Mesothelial cell of epicardium (in vitro differentiated cells): ENCODE data around the gene SP140L. TPM values are rescaled to one million over a fixed set of nuclear protein-coding genes. Genes with fewer than 3 reads are reported as not detected.
A peak's percentile ranks its signal among the peaks of the same experiment; 100 is the strongest.

Experiments
- DNase-seq, 2 experiments: peaks; one replicate each; pipeline ENCODE4 v3.0.0; 2021; ENCODE audit warnings: low spot score in 2 of 2; ENCODE audit not compliant: unreplicated experiment in 2 of 2
- H3K27ac Mint-ChIP-seq: 2 replicates; pipeline ENCODE4 v1.8.0; 2021; ENCODE audit warnings: mixed read lengths
- H3K27me3 Mint-ChIP-seq: 2 replicates; pipeline ENCODE4 v1.8.0; 2021; ENCODE audit warnings: low read depth, mixed read lengths
- H3K36me3 Mint-ChIP-seq: 2 replicates; pipeline ENCODE4 v1.8.0; 2021; ENCODE audit warnings: mixed read lengths
- H3K4me1 Mint-ChIP-seq: 2 replicates; pipeline ENCODE4 v1.8.0; 2021; ENCODE audit warnings: mixed read lengths
- H3K4me3 Mint-ChIP-seq: 2 replicates; pipeline ENCODE4 v1.8.0; 2021; ENCODE audit warnings: mild to moderate bottlenecking, moderate library complexity, mixed read lengths
- H3K9me3 Mint-ChIP-seq: 2 replicates; pipeline ENCODE4 v1.8.0; 2021; ENCODE audit warnings: mixed read lengths
- CTCF ChIP-seq: fragments of 200-600 bp; sonication (generic); IDR thresholded peaks from one replicate; pipeline ENCODE4 v1.5.0; 2021; ENCODE audit warnings: antibody characterized with exemption; ENCODE audit not compliant: unreplicated experiment
- total RNA-seq: library from RNA; stranded (reverse); gene quantifications from 3 replicates; pipeline ENCODE4 v1.2.1, GENCODE V29; 2021

SP140L gene
- total RNA-seq, 1 donor from 2014 or later, result 7.2 TPM

GRCh38 chr2:230423851-230424458, 97.0 kb downstream of the SP140L start:
- Mint-ChIP-seq H3K9me3 (peaks cover 3% of the 10 kb centered on the region), H3K4me1 (peaks cover 14% of the 10 kb centered on the region), H3K36me3 (peaks cover 9% of the 10 kb centered on the region), H3K4me3 (no peak overlapping the region), H3K27me3 (no peaks in the 10 kb centered on the region), H3K27ac (peak overlapping the region; percentile 60)
- no peak for TF ChIP-seq CTCF
- DNase-seq, result no peak

GRCh38 chr2:230425377-230425776, 98.4 kb downstream of the SP140L start:
- Mint-ChIP-seq H3K27ac (no peak overlapping the region), H3K4me3 (no peak overlapping the region), H3K36me3 (peaks cover 18% of the 10 kb centered on the region), H3K9me3 (peaks cover 12% of the 10 kb centered on the region), H3K4me1 (peaks cover 14% of the 10 kb centered on the region), H3K27me3 (no peaks in the 10 kb centered on the region)
- no peak for DNase-seq
- TF ChIP-seq CTCF, result no peak

GRCh38 chr2:230429513-230429912, 102.5 kb downstream of the SP140L start:
- H3K9me3 Mint-ChIP-seq, result peaks cover 26% of the 10 kb centered on the region
- DNase-seq, result no peak
- no peak overlapping the region for H3K4me3 Mint-ChIP-seq
- no peak overlapping the region for H3K27ac Mint-ChIP-seq
- peaks cover 4% of the 10 kb centered on the region for H3K4me1 Mint-ChIP-seq
- peaks cover 15% of the 10 kb centered on the region for H3K36me3 Mint-ChIP-seq
- TF ChIP-seq CTCF, result no peak
- no peaks in the 10 kb centered on the region for H3K27me3 Mint-ChIP-seq

GRCh38 chr2:230430957-230431910, 104.2 kb downstream of the SP140L start:
- H3K9me3 Mint-ChIP-seq, result peaks cover 34% of the 10 kb centered on the region
- peaks cover 19% of the 10 kb centered on the region for H3K36me3 Mint-ChIP-seq
- peaks cover 2% of the 10 kb centered on the region for H3K4me1 Mint-ChIP-seq
- no peak for DNase-seq
- H3K27me3 Mint-ChIP-seq, result no peaks in the 10 kb centered on the region
- H3K27ac Mint-ChIP-seq, result no peak overlapping the region
- no peak for TF ChIP-seq CTCF
- H3K4me3 Mint-ChIP-seq, result no peak overlapping the region

GRCh38 chr2:230434677-230435324, 107.8 kb downstream of the SP140L start:
- Mint-ChIP-seq H3K27me3 (no peaks in the 10 kb centered on the region), H3K4me1 (no peaks in the 10 kb centered on the region), H3K4me3 (no peak overlapping the region), H3K36me3 (peaks cover 10% of the 10 kb centered on the region), H3K27ac (no peak overlapping the region), H3K9me3 (peaks cover 29% of the 10 kb centered on the region)
- TF ChIP-seq CTCF, result no peak
- DNase-seq, result no peak
